K562 (cell line): Measurements from ENCODE around the gene ZNF92. TPM values are rescaled to one million over a fixed set of nuclear protein-coding genes. Genes with fewer than 3 reads are reported as not detected.

Source experiments
- ATAC-seq: fragments of 200-7000 bp; cut with Tn5 transposase; 3 replicates; pipeline ENCODE4 v1.9.1; 2020; ENCODE audit warnings: moderate library complexity
- BruUV-seq: library from RNA; stranded (reverse); fragments of 400-500 nt; replicated peaks from 2 replicates; lab custom pipeline; 2021; lab: Mats Ljungman, UMichigan
- CTCF ChIA-PET: fragments of 300-600 bp; formaldehyde crosslinking; extraction: SDS; loops from one replicate; lab custom pipeline; 2021; ENCODE audit warnings: low intra/inter-chr PET ratio; lab: Yijun Ruan, JAX
- POLR2A ChIA-PET: fragments of 300-600, 350-650 bp; sonication (Branson Sonifier 250); formaldehyde crosslinking; extraction: SDS; loops from one replicate; lab custom pipeline; 2021; ENCODE audit warnings: antibody characterized with exemption, inconsistent platforms; lab: Yijun Ruan, JAX
- DNase-seq, 4 experiments: peaks; one replicate each; pipeline versions ENCODE4 v3.0.0 to v3.0.0-alpha.2; 2011 to 2018; ENCODE audit warnings: low spot score in 3 of 4, mixed read lengths in 3 of 4; ENCODE audit errors: extremely low read depth in 1 of 4
- FAIRE-seq: peaks from 2 replicates; lab custom pipeline; 2011; peaks lifted over from hg19 to GRCh38; lab: Jason Lieb, UNC
- H2AFZ ChIP-seq: 2 replicates; pipeline ENCODE4 v1.6.0; 2011; ENCODE audit warnings: low read depth, low read length, control low read depth, inconsistent platforms
- H3K27ac ChIP-seq: fragments of 200-600 bp; 3 replicates; pipeline ENCODE4 v1.8.0; 2011; ENCODE audit warnings: low read depth, mild to moderate bottlenecking, control low read depth, inconsistent platforms, low read length, moderate library complexity, mixed read lengths; ENCODE audit errors: extremely low read depth
- H3K27me3 ChIP-seq, 2 experiments: fragments of 300-600 bp in 1 of 2; 2 replicates in 1 of 2; 3 replicates in 1 of 2; pipeline versions ENCODE4 v1.6.0 to v1.8.0; 2011; ENCODE audit warnings: inconsistent platforms in 2 of 2, low read length in 2 of 2, mild to moderate bottlenecking in 1 of 2, mixed read lengths in 1 of 2, moderate library complexity in 1 of 2; ENCODE audit not compliant: control insufficient read depth in 2 of 2, insufficient read depth in 2 of 2
- H3K36me3 ChIP-seq: fragments of 300-600 bp; 3 replicates; pipeline ENCODE4 v1.8.0; 2011; ENCODE audit warnings: mild to moderate bottlenecking, low read length, inconsistent platforms; ENCODE audit not compliant: control insufficient read depth, insufficient read depth
- H3K4me1 ChIP-seq, 2 experiments: fragments of 200-600 bp in 1 of 2; replicated peaks in 1 of 2; 2 replicates in 1 of 2; 3 replicates in 1 of 2; pipeline versions ENCODE4 v1.5.1 to v1.8.0; 2011; ENCODE audit warnings: inconsistent platforms in 2 of 2, low read length in 2 of 2, mild to moderate bottlenecking in 1 of 2, mixed read lengths in 1 of 2, moderate library complexity in 1 of 2; ENCODE audit not compliant: control insufficient read depth in 2 of 2, insufficient read depth in 2 of 2
- H3K4me2 ChIP-seq: 2 replicates; pipeline ENCODE4 v1.6.1; 2011; ENCODE audit warnings: low read length, control low read depth, inconsistent platforms, mixed read lengths; ENCODE audit not compliant: insufficient read depth
- H3K4me3 ChIP-seq: fragments of 200-600 bp; sonication (generic), shearing (Covaris generic); 2 replicates; pipeline ENCODE4 v1.5.1; 2016; ENCODE audit warnings: control low read depth, inconsistent platforms
- H3K79me2 ChIP-seq: fragments of 200-600 bp; 3 replicates; pipeline ENCODE4 v1.8.0; 2011; ENCODE audit warnings: low read length, inconsistent platforms; ENCODE audit not compliant: control insufficient read depth, insufficient read depth
- H3K9ac ChIP-seq, 2 experiments: 2 replicates each; pipeline versions ENCODE4 v1.6.0 to v1.6.1; 2011; ENCODE audit warnings: low read depth in 2 of 2, low read length in 2 of 2, control low read depth in 1 of 2, inconsistent platforms in 1 of 2, mild to moderate bottlenecking in 1 of 2, mixed read lengths in 1 of 2; ENCODE audit not compliant: insufficient read depth in 1 of 2
- H3K9me1 ChIP-seq: one replicate; pipeline ENCODE4 v1.6.0; 2011; ENCODE audit warnings: inconsistent platforms, mild to moderate bottlenecking, low read length, moderate library complexity; ENCODE audit not compliant: control insufficient read depth, insufficient read depth
- H3K9me3 ChIP-seq: replicated peaks from 2 replicates; pipeline ENCODE4 v1.5.1; 2011; ENCODE audit warnings: low read depth, low read length, inconsistent platforms; ENCODE audit not compliant: control insufficient read depth, insufficient read depth
- H4K20me1 ChIP-seq: replicated peaks from 2 replicates; pipeline ENCODE4 v1.6.1; 2011; ENCODE audit warnings: low read length, inconsistent platforms, mixed read lengths; ENCODE audit not compliant: control insufficient read depth, insufficient read depth
- CBFA2T3 ChIP-seq: fragments of 450-650 bp; IDR thresholded peaks from 2 replicates; pipeline ENCODE4 v1.6.1; 2017
- HMG20A ChIP-seq: fragments of 450-650 bp; formaldehyde crosslinking; conservative IDR thresholded peaks from 2 replicates; pipeline ENCODE4 v1.4.0; 2020; ENCODE audit warnings: mild to moderate bottlenecking, mixed read lengths
- MYBL2 ChIP-seq, 2 experiments: fragments of 450-650 bp in 1 of 2; sonication (generic) in 1 of 2; formaldehyde crosslinking in 1 of 2; IDR thresholded peaks; 2 replicates each; pipeline versions ENCODE4 v1.6.1 to v1.8.1; 2017 to 2022; ENCODE audit warnings: borderline replicate concordance in 1 of 2, inconsistent platforms in 1 of 2, low read depth in 1 of 2, mild to moderate bottlenecking in 1 of 2, missing genetic modification reagents in 1 of 2, moderate library complexity in 1 of 2
- NCOA4 ChIP-seq: fragments of 450-650 bp; IDR thresholded peaks from 2 replicates; pipeline ENCODE4 v1.6.1; 2018; ENCODE audit warnings: mild to moderate bottlenecking; ENCODE audit not compliant: partially characterized antibody
- PTTG1 ChIP-seq: fragments of 450-650 bp; IDR thresholded peaks from 2 replicates; pipeline ENCODE4 v1.6.1; 2016; ENCODE audit warnings: low read depth, mild to moderate bottlenecking, missing genetic modification characterization, missing compliant biosample characterization
- RBM17 ChIP-seq: fragments of 200-400 bp; formaldehyde crosslinking; IDR thresholded peaks from 2 replicates; pipeline ENCODE4 v1.6.1; 2017; ENCODE audit warnings: low read depth, mild to moderate bottlenecking, low read length, borderline replicate concordance
- ZBTB8A ChIP-seq: fragments of 450-650 bp; IDR thresholded peaks from 2 replicates; pipeline ENCODE4 v1.6.1; 2018; ENCODE audit warnings: mild to moderate bottlenecking, moderate library complexity; ENCODE audit not compliant: partially characterized antibody
- WGBS: fragments of 100-300 bp; shearing (Covaris generic); methylation state at CpG from one replicate; pipeline ENCODE4 v1.1.6; 2016; ENCODE audit warnings: low coverage, mixed read lengths; ENCODE audit not compliant: insufficient coverage; ENCODE audit errors: missing lambda C conversion rate; 5-methylcytosine and 5-hydroxymethylcytosine counted together
- in situ Hi-C: fragments of 300-500 bp; cut with MboI; formaldehyde crosslinking; loops from 4 replicates; pipeline ENCODE4 v1.15.0; 2018; ENCODE audit warnings: inconsistent platforms, mixed read lengths
- intact Hi-C: fragments of 100-400 bp; cut with micrococcal nuclease; formaldehyde crosslinking; loops from 2 replicates; pipeline ENCODE4 v1.14.2; 2022
- polyA plus RNA-seq, 8 experiments: library from polyadenylated mRNA; depleted of rRNA in 4 of 8; stranded (reverse) in 5 of 8; unstranded in 3 of 8; fragments of >200 nt; fragmentation: Nextera tagmentation in 2 of 8; fragmentation: Illumina TruSeq in 1 of 8; extraction: Ambion mirVana in 2 of 8; extraction: Trizol in 1 of 8; gene quantifications; 2 replicates each; pipeline versions ENCODE4 v1.2.1 to v1.2.3, GENCODE V29; 2011 to 2014; ENCODE audit warnings: inconsistent platforms in 1 of 8, missing spikeins in 1 of 8
- total RNA-seq, 7 experiments: library from RNA; depleted of rRNA in 6 of 7; stranded (reverse); fragments of >200 nt in 6 of 7; fragmentation: Illumina TruSeq in 2 of 7; extraction: Trizol in 2 of 7; gene quantifications; 2 replicates each; pipeline versions ENCODE4 v1.2.1 to v1.2.3, GENCODE V29; 2011 to 2021; ENCODE audit warnings: low replicate concordance in 1 of 7

Gene ZNF92
- total and polyA plus RNA-seq, 9 of the 15 experiments (the other 6 are each of a cell fraction or from before 2014, with no cell fraction given) = 8.9 to 29.4 (median 12.5) TPM

GRCh38 chr7:65444899-65445823, 71.5 kb downstream of the ZNF92 start:
- Histone ChIP-seq H4K20me1 (no peaks in the 10 kb centered on the region), H3K27me3 (no peaks in the 10 kb centered on the region), H3K27ac (no peak overlapping the region), H3K4me3 (no peak overlapping the region), H3K9me3 (no peaks in the 10 kb centered on the region; the same call in 1 of the 2 replicates), H3K79me2 (no peaks in the 10 kb centered on the region), H3K9me1 (no peaks in the 10 kb centered on the region), H2AFZ (no peak overlapping the region)
- FAIRE-seq = no peak
- no peak for DNase-seq
- BruUV-seq = no TSS peak
- no peak for ATAC-seq
- ChIA-PET POLR2A (no interaction called here), CTCF (no interaction called here)
- 2% methylated on average over 4 of the region's 4 CpGs for WGBS
- no peak for TF ChIP-seq RBM17
- no peak for TF ChIP-seq NCOA4
- TF ChIP-seq PTTG1 (tag) = no peak
- TF ChIP-seq HMG20A (CRISPR knock-in tag) = no peak
- TF ChIP-seq ZBTB8A = no peak
- no peak for TF ChIP-seq CBFA2T3
- TF ChIP-seq MYBL2 (IDR thresholded peaks at IDR 0.05; ENCODE audit: low read depth) = no peak
- no peak for TF ChIP-seq MYBL2 (CRISPR knock-in tag; IDR thresholded peaks at IDR 0.05; ENCODE audit: borderline replicate concordance)
- TF ChIP-seq, all 486 proteins: peak for 0
- no peak overlapping the region for H3K4me2 ChIP-seq
- H3K36me3 ChIP-seq = no peaks in the 10 kb centered on the region
- intact Hi-C loops = loop anchor here (5.0 kb wide), 1 partner anchor 138 kb away; no protein-coding TSS in a partner anchor
- in situ Hi-C loops = no loop called here
- no peaks in the 10 kb centered on the region for H3K4me1 ChIP-seq
- H3K9ac ChIP-seq = no peak overlapping the region
